H9 (cell line): Measurements from ENCODE around the gene DBI. TPM values are rescaled to one million over a fixed set of nuclear protein-coding genes. Genes with fewer than 3 reads are reported as not detected.
"Not testable (repeated sequence)": the region's sequence is repeated elsewhere in the genome, so short reads cannot be mapped to it uniquely, and the experiment has no call there.

Experiments used
- DNase-seq: peaks from one replicate; pipeline ENCODE4 v3.0.0-alpha.2; 2017
- H2AFZ ChIP-seq: one replicate; pipeline ENCODE4 v1.6.1; 2013; ENCODE audit warnings: mild to moderate bottlenecking, low read length, control low read depth, moderate library complexity
- H2AK5ac ChIP-seq: 2 replicates; pipeline ENCODE4 v1.6.1; 2013; ENCODE audit warnings: low read length, control low read depth, mixed read lengths; ENCODE audit not compliant: insufficient read length
- H2BK120ac ChIP-seq: one replicate; pipeline ENCODE4 v1.6.1; 2013; ENCODE audit warnings: low read depth, mild to moderate bottlenecking, low read length, control low read depth, inconsistent platforms; ENCODE audit not compliant: poor library complexity, severe bottlenecking
- H2BK12ac ChIP-seq: 2 replicates; pipeline ENCODE4 v1.6.1; 2013; ENCODE audit warnings: low read length, control low read depth, mixed read lengths, low read depth; ENCODE audit not compliant: insufficient read length
- H2BK15ac ChIP-seq: 2 replicates; pipeline ENCODE4 v1.6.1; 2013; ENCODE audit warnings: low read depth, low read length, control low read depth
- H2BK20ac ChIP-seq: one replicate; pipeline ENCODE4 v1.6.1; 2013; ENCODE audit warnings: low read depth, mild to moderate bottlenecking, low read length, control low read depth, inconsistent platforms; ENCODE audit not compliant: poor library complexity, severe bottlenecking
- H2BK5ac ChIP-seq: 2 replicates; pipeline ENCODE4 v1.6.1; 2013; ENCODE audit warnings: low read length, control low read depth, mixed read lengths; ENCODE audit not compliant: insufficient read length
- H3K14ac ChIP-seq: 2 replicates; pipeline ENCODE4 v1.6.1; 2013; ENCODE audit warnings: low read length, control low read depth; ENCODE audit not compliant: insufficient read depth
- H3K18ac ChIP-seq: 2 replicates; pipeline ENCODE4 v1.6.1; 2013; ENCODE audit warnings: low read depth, mild to moderate bottlenecking, mixed read lengths, low read length, control low read depth; ENCODE audit not compliant: insufficient read length
- H3K23ac ChIP-seq: 2 replicates; pipeline ENCODE4 v1.6.1; 2013; ENCODE audit warnings: low read length, control low read depth, mixed read lengths, low read depth; ENCODE audit not compliant: insufficient read length
- H3K23me2 ChIP-seq: 2 replicates; pipeline ENCODE4 v1.6.1; 2013; ENCODE audit warnings: low read depth, mild to moderate bottlenecking, mixed read lengths, low read length, control low read depth; ENCODE audit not compliant: insufficient read length, poor library complexity, severe bottlenecking
- H3K27ac ChIP-seq: 2 replicates; pipeline ENCODE4 v1.5.1; 2013; ENCODE audit warnings: low read length, control low read depth, mixed read lengths, low read depth; ENCODE audit not compliant: insufficient read length
- H3K27me3 ChIP-seq: 2 replicates; pipeline ENCODE4 v1.6.1; 2013; ENCODE audit warnings: low read length, control low read depth, inconsistent platforms; ENCODE audit not compliant: insufficient read depth
- H3K4ac ChIP-seq: 2 replicates; pipeline ENCODE4 v1.6.1; 2013; ENCODE audit warnings: low read depth, mild to moderate bottlenecking, control low read depth, inconsistent platforms, low read length, moderate library complexity
- H3K4me1 ChIP-seq: 2 replicates; pipeline ENCODE4 v1.6.1; 2013; ENCODE audit warnings: low read length, control low read depth, inconsistent platforms; ENCODE audit not compliant: insufficient read depth
- H3K4me2 ChIP-seq: 2 replicates; pipeline ENCODE4 v1.6.1; 2013; ENCODE audit warnings: low read length, control low read depth, mixed read lengths; ENCODE audit not compliant: insufficient read length, insufficient read depth
- H3K56ac ChIP-seq: 2 replicates; pipeline ENCODE4 v1.6.1; 2013; ENCODE audit warnings: low read depth, mild to moderate bottlenecking, mixed read lengths, low read length, control low read depth; ENCODE audit not compliant: insufficient read length
- H3K79me1 ChIP-seq: 2 replicates; pipeline ENCODE4 v1.6.1; 2013; ENCODE audit warnings: low read depth, mild to moderate bottlenecking, moderate library complexity, low read length, control low read depth, inconsistent platforms; ENCODE audit not compliant: insufficient read depth, poor library complexity, severe bottlenecking
- H3K79me2 ChIP-seq: 2 replicates; pipeline ENCODE4 v1.6.1; 2013; ENCODE audit warnings: low read length, control low read depth, inconsistent platforms; ENCODE audit not compliant: insufficient read depth
- H3K9ac ChIP-seq: 2 replicates; pipeline ENCODE4 v1.6.1; 2013; ENCODE audit warnings: low read length, control low read depth, mixed read lengths; ENCODE audit not compliant: insufficient read length; ENCODE audit errors: extremely low read depth
- H3K9me3 ChIP-seq: one replicate; pipeline ENCODE4 v1.6.1; 2013; ENCODE audit warnings: low read depth, low read length, inconsistent platforms; ENCODE audit not compliant: control insufficient read depth
- H3T11ph ChIP-seq: one replicate; pipeline ENCODE4 v1.6.1; 2013; ENCODE audit warnings: mild to moderate bottlenecking, low read length, control low read depth, inconsistent platforms
- H4K20me1 ChIP-seq: one replicate; pipeline ENCODE4 v1.6.1; 2013; ENCODE audit not compliant: control insufficient read depth, insufficient read length, insufficient read depth
- H4K5ac ChIP-seq: 2 replicates; pipeline ENCODE4 v1.6.1; 2013; ENCODE audit warnings: low read depth, mild to moderate bottlenecking, mixed read lengths, low read length, control low read depth; ENCODE audit not compliant: insufficient read length
- H4K8ac ChIP-seq: replicated peaks from 2 replicates; pipeline ENCODE4 v1.6.1; 2013; ENCODE audit warnings: low read length, control low read depth, mixed read lengths, low read depth; ENCODE audit not compliant: insufficient read length
- H4K91ac ChIP-seq: 2 replicates; pipeline ENCODE4 v1.6.1; 2013; ENCODE audit warnings: low read depth, mild to moderate bottlenecking, moderate library complexity, mixed read lengths, low read length, control low read depth; ENCODE audit not compliant: insufficient read length
- H3K27ac Mint-ChIP-seq, 3 experiments: 2 replicates in 2 of 3; 3 replicates in 1 of 3; pipeline ENCODE4 v1.8.0; 2020 to 2021; ENCODE audit warnings: mixed read lengths in 3 of 3, mild to moderate bottlenecking in 1 of 3, moderate library complexity in 1 of 3
- H3K27me3 Mint-ChIP-seq: 2 replicates; pipeline ENCODE4 v1.8.0; 2021; ENCODE audit warnings: low read depth, mild to moderate bottlenecking, moderate library complexity, mixed read lengths
- H3K36me3 Mint-ChIP-seq, 3 experiments: 2 replicates in 2 of 3; 3 replicates in 1 of 3; pipeline ENCODE4 v1.8.0; 2020 to 2021; ENCODE audit warnings: low read depth in 3 of 3, mixed read lengths in 3 of 3; ENCODE audit not compliant: insufficient read depth in 1 of 3
- H3K4me1 Mint-ChIP-seq, 2 experiments: 2 replicates each; pipeline ENCODE4 v1.8.0; 2020; ENCODE audit warnings: mixed read lengths in 2 of 2
- H3K4me3 Mint-ChIP-seq, 2 experiments: 2 replicates in 1 of 2; 3 replicates in 1 of 2; pipeline ENCODE4 v1.8.0; 2020 to 2021; ENCODE audit warnings: mild to moderate bottlenecking in 2 of 2, mixed read lengths in 2 of 2, moderate library complexity in 1 of 2
- H3K9me3 Mint-ChIP-seq, 2 experiments: 2 replicates in 1 of 2; 3 replicates in 1 of 2; pipeline ENCODE4 v1.8.0; 2020; ENCODE audit warnings: mild to moderate bottlenecking in 2 of 2, mixed read lengths in 2 of 2, moderate library complexity in 1 of 2
- WGBS: extraction: QIAGEN DNeasy Blood & Tissue Kit; methylation state at CpG from one replicate; pipeline ENCODE4 v1.1.7; 2013; ENCODE audit warnings: missing lambda C conversion rate, low lambda C conversion rate, mixed read lengths; ENCODE audit not compliant: insufficient read length; ENCODE audit errors: extremely low coverage; 5-methylcytosine and 5-hydroxymethylcytosine counted together
- total RNA-seq: library from RNA; stranded (reverse); gene quantifications from 2 replicates; pipeline ENCODE4 v1.2.1, GENCODE V29; 2021
- TF ChIP-seq, protein P1 (sequence below): fragments of 200-600 bp; sonication (generic); conservative IDR thresholded peaks from 3 replicates; pipeline ENCODE4 v1.8.0; 2021; ENCODE audit warnings: antibody characterized with exemption, mild to moderate bottlenecking

The DBI gene
- total RNA-seq, 1 experiment from 2014 or later: 127 TPM

DNA sequence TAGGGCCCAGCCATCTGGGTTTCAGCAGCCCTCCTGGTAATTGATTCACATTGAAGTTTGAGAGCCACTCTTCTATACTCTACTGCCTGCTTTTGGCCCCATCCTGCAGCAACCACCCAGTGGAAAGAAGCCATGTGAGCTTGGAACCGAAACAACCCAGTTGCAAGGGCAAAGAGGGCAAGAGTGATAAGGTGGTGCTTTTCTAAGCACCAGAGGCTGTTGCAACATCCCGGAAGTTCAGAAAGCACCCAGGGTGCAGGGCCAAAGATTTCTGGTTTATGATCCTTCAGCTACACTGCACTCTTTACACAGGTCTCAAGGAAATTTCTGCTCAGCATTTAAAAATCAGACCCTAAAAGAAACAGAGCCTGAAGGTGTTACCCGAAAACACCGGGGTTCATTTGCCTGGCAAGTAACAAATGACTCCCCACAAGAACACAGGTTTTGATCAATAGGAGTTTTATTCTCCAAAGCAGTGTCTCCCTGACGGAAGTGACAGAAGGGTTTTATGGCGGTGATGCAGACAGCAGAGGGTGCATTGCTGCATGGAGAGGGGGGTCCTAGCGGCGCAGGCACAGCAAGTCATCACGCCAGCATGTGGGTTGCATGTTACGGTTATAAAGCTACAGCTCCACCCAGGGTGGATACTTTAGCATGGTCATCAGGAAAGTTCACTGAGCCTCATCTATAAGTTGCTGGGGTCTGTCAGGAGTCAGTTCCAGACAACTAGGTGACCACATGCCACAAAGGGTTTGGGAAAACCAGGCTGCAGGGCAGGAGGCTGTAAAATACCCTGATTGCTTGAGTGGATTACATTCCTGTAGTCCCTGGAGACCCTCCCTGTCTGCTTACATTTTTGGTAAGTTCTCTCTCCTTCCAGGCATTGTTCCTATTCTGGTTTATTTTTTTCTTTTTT, 36.1 kb downstream of the DBI start:
- Histone ChIP-seq H3K9ac (no peak overlapping the region), H3K27ac (no peak overlapping the region), H3K4ac (no peak overlapping the region), H2AFZ (no peak overlapping the region), H3K79me1 (no peaks in the 10 kb centered on the region), H4K8ac (no peak overlapping the region), H3K23ac (no peak overlapping the region), H4K20me1 (no peaks in the 10 kb centered on the region), H3K4me1 (no peaks in the 10 kb centered on the region), H3K9me3 (no peaks in the 10 kb centered on the region), H3K27me3 (no peaks in the 10 kb centered on the region), H2BK5ac (no peak overlapping the region), H2BK15ac (no peak overlapping the region), H3K56ac (no peak overlapping the region), H2AK5ac (no peak overlapping the region), H2BK12ac (no peak overlapping the region), H3K14ac (no peak overlapping the region), H4K91ac (no peak overlapping the region), H3K23me2 (no peaks in the 10 kb centered on the region), H3K18ac (no peak overlapping the region), H4K5ac (no peak overlapping the region), H3K79me2 (no peaks in the 10 kb centered on the region), H2BK120ac (no peak overlapping the region), H2BK20ac (no peak overlapping the region), H3T11ph (no peak overlapping the region), H3K4me2 (no peak overlapping the region)
- peaks cover 2% of the 10 kb centered on the region for H3K27me3 Mint-ChIP-seq
- no peaks in the 10 kb centered on the region; a peak in 1 of 5 replicates for H3K9me3 Mint-ChIP-seq
- H3K27ac Mint-ChIP-seq: peak overlapping the region in 1 of 3 experiments; percentile 40; a peak in 2 of 7 replicates
- H3K4me1 Mint-ChIP-seq: peaks cover 8 to 10% of the 10 kb centered on the region in 2 experiments
- TF ChIP-seq, protein P1, sequence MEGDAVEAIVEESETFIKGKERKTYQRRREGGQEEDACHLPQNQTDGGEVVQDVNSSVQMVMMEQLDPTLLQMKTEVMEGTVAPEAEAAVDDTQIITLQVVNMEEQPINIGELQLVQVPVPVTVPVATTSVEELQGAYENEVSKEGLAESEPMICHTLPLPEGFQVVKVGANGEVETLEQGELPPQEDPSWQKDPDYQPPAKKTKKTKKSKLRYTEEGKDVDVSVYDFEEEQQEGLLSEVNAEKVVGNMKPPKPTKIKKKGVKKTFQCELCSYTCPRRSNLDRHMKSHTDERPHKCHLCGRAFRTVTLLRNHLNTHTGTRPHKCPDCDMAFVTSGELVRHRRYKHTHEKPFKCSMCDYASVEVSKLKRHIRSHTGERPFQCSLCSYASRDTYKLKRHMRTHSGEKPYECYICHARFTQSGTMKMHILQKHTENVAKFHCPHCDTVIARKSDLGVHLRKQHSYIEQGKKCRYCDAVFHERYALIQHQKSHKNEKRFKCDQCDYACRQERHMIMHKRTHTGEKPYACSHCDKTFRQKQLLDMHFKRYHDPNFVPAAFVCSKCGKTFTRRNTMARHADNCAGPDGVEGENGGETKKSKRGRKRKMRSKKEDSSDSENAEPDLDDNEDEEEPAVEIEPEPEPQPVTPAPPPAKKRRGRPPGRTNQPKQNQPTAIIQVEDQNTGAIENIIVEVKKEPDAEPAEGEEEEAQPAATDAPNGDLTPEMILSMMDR: no peak
- H3K36me3 Mint-ChIP-seq: no peaks in the 10 kb centered on the region; a peak in 1 of 7 replicates
- DNase-seq: no peak
- no CpG with 5 or more reads among the region's 10 CpGs for WGBS
- H3K4me3 Mint-ChIP-seq: no peak overlapping the region

DNA sequence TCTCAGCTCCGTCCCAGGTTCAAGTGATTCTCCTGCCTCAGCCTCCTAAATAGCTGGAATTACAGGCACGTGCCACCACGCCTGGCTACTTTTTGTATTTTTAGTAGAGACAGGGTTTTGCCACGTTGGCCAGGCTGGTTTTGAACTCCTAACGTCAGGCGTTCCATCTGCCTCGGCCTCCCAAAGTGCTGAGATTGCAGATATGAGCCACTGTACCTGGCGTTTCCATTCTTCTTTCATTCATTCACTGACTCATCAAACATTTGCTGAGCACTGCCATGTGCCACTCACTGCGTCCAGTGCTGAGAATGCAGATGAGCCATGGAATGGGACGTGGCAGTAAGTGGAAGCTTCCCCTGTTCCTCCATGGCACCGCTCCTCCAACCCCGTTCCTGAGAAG, 36.8 kb downstream of the DBI start:
- not testable (repeated sequence) for H2BK5ac ChIP-seq, H3T11ph ChIP-seq, H3K27me3 Mint-ChIP-seq, H3K79me1 ChIP-seq, H3K23ac ChIP-seq, H3K27me3 ChIP-seq, H3K4ac ChIP-seq, H3K27ac Mint-ChIP-seq, H3K4me1 Mint-ChIP-seq, H3K79me2 ChIP-seq, H3K4me2 ChIP-seq, H3K23me2 ChIP-seq, DNase-seq, H2AK5ac ChIP-seq, H3K36me3 Mint-ChIP-seq, H3K9ac ChIP-seq, H3K27ac ChIP-seq, H3K4me1 ChIP-seq, H2AFZ ChIP-seq, H4K20me1 ChIP-seq, H4K91ac ChIP-seq, H3K9me3 ChIP-seq, H3K56ac ChIP-seq, H3K14ac ChIP-seq, H4K8ac ChIP-seq, H2BK15ac ChIP-seq, H4K5ac ChIP-seq, H3K4me3 Mint-ChIP-seq, H2BK120ac ChIP-seq, H2BK20ac ChIP-seq, H2BK12ac ChIP-seq, H3K18ac ChIP-seq, H3K9me3 Mint-ChIP-seq
- no CpG with 5 or more reads among the region's 12 CpGs for whole genome bisulfite sequencing
